Effector CD8-positive, alpha-beta T cell (primary cell): Measurements from ENCODE around the gene C1orf21.

Experiments
- DNase-seq: peaks from one replicate; lab custom pipeline; 2025; lab: John Stamatoyannopoulos, UW

C1orf21 gene

DNA sequence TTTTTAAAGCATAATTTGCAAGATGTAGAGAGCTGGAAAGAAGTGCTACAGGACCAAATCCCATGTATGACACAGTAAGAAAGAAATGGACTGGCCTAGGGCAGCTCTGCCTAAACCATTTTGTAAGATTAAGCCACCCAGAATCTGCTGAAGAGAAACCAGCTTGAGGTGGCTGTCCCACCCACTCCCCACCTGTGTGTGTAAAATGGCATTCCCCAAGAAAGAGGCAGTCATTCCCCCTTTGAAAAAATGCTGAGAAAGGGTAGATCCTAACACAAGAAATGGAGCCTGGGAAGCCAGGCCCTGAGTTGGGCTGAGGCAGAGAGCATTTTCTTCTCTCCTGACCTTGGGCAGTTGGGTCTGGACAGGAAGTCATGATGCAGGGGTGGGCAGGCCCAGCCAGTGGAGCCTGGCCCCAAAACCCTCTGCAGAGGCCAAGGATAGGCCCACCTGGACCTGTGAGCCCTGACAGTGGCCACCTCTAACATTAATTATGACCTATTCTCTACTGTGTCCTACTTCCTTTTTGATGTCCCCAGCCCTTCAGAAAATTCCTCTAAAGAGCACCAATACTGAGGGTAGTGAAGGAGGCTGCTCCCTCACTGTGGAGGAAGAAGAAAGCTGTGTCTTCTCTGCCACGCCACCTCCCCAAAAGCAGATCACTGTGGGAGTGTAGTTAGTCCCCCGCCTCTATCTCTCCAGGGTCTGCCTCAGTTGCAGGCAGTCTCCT, 273.8 kb downstream of the C1orf21 start:
- DNase-seq, result no peak

DNA sequence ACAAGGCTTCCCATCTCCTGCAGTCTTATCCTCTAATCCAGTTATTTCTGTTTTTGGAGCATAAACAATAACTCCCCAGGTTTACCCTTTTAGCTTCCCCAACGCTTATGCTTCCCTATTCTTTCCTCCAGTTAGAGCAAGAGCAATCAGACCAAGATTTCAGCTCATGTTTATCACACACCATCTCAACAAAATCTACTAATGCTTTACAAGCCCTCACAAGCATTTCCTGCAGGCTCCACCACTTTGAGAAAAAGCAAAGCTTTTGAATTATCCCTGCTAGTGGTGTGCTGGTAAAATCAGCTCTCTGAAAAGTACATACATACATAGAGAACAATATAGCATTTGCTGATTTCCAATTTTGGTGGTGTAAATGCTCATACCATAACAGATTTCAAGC, 275.0 kb downstream of the C1orf21 start:
- no peak for DNase-seq

DNA sequence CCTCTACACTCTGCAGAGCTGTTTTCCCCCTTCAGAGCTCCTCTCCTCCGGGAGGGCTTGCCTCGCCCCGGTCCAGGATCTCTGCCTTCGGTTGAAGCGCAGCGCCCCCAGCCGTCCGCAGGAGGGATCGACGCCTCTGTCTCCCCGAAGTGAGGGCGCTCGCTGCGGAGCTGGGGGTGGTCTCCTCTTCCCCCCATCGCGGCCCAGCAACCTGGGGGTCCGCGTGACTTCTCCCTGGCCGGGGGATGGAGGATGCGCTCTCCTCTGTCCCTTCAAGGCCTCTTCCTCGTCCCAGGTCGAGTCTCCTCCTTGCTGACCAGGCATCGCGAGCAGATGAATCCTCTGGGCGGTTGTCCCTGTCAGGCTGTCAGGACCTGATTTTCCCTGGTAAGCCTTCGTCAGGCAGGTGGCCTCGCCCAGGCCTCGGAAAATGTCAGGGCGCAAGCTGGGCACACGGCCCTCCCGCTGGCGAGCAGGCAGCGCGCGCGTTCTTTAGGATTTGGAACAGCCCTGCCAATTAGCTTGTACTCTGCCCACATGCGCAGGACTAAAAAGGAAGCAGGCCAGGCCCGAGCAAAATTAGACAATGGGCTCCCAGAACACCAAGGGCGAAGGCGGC, 277.3 kb downstream of the C1orf21 start:
- DNase-seq, result no peak

DNA sequence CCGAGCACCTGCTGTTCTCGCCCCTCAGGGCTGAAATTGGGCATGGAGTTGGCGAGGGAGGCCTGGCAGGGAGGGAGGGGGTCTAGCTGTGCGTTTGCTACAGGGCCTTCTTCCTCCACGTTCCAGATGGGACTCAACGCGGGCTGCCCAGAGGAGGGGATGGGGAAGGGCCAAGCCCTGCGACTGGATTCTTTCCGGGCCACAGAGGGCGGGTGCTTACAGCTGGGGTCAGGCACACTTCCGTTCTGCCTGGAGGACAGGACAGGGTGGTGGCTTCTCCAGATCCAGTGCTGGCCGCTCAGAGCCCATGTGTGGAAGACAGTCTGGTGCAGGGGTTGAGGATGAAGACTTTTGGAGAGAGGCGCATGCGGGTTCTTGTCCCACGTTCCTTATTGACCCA, 277.8 kb downstream of the C1orf21 start:
- DNase-seq, result no peak

DNA sequence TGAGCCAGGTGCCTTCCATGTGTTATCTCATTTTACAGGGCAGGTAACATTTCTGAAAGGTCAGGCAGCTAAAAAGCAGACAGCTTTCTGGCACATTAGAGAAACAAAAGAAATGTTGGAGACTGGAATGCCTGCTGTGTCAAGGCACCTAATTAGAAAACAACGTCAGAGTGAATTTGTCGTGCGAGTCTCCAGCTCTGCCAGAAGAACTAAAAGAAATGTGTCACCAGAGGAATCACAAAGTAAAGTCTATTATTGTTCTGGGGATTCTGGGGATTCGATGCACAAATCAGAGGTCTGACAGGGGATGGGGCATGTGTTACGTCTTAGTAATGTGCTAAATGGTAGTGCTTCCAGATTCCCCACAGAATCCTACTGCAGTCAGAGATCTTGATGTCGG, 278.5 kb downstream of the C1orf21 start:
- no peak for DNase-seq

DNA sequence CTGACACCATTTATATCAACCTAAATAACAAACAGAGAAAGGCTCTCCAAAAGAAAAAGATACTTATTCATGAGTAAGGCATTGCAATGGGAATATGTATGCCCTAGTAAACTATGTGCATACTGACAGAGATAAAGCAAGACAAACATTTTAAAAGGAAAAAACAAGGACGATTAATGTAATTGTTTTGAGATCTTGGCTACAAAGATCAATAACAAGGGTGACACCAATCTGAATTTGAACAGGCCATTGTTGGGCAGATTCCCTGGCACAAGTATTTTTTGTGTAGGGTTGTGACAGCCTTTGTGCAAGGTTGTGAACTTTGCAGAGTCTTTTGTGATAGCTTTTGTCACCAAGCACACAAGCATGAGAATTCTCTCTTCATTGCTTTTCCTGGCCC, 282.6 kb downstream of the C1orf21 start:
- DNase-seq, result no peak

DNA sequence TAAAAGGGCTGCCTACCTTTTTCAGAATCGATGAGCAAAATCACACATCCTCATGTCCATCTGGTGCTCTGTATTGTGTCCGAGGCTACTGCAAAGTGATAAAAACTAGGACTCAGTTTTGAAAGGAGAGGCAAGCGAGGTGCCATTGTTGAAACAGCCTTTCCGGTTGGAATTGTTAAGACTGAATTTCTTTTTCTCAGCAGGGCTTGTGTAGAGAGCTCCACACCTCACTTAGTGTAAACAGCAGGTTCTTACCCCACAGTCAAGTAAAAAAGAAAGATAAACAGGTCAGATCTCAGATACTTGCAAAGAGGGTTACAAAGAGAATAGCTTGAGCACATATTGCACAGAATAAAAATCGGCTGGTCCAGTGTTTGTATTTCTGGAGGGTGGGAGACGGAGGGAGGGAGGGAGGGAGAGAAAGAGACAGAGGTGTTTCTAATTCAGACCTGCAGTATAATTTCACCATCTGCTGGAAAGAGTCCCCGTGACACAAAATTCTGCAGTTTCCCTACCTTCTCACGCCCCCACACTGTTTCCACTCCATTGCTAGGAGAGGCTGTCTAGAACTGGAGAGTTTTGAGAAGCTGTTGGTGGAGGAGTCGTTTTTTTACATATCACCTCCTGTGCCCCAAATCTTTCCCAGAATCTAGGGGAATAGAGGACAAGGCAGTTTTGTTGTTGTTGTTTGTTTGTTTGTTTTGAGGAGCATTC, 285.3 kb downstream of the C1orf21 start:
- no peak for DNase-seq

DNA sequence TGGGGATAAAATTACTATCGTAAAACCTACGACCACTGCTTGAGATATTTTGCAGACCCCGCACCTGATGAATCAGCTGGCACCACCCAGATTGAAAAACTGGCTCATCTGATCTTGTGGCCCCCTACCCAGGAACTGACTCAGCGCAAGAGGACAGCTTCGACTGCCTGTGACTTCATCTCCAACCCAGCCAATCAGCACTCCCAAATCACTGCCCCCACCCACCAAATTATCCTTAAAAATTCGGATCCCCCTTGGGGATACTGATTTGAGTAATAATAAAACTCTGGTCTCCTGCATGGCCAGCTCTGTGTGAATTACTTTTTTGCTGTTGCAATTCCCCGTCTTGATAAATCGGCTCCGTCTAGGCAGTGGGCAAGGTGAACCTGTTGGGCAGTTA, 286.5 kb downstream of the C1orf21 start:
- DNase-seq, result no peak

DNA sequence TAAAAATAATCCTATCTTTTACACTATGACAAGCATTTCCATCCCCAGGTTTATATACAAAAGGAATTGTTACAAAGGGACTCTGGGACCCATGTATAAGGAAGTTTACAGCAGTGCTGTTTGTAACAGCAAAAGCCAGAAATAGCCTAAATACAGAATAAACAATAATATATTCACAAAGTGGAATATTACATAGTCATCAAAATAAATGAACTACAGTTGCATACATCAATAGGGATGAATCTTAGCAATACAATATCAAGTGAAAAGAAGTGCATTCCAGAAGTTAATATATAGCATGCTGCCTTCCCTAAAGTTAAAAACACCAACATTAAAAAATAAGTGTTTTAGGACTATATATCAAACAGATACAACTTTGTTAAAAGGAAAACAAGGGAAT, 290.5 kb downstream of the C1orf21 start:
- DNase-seq, result no peak
